22Rv1 (cell line): ENCODE measurements around the gene THAP11.

ENCODE experiments used
- H3K27ac ChIP-seq: fragments of 450-650 bp; 2 replicates; pipeline ENCODE4 v1.5.1; 2017
- ZFX ChIP-seq: fragments of 450-650 bp; IDR thresholded peaks from 2 replicates; pipeline ENCODE4 v1.6.1; 2017; ENCODE audit warnings: antibody characterized with exemption, borderline replicate concordance
- TF ChIP-seq, protein P1 (sequence below): fragments of 450-650 bp; IDR thresholded peaks from 2 replicates; pipeline ENCODE4 v1.5.1; 2017; ENCODE audit warnings: mild to moderate bottlenecking

Gene THAP11

DNA sequence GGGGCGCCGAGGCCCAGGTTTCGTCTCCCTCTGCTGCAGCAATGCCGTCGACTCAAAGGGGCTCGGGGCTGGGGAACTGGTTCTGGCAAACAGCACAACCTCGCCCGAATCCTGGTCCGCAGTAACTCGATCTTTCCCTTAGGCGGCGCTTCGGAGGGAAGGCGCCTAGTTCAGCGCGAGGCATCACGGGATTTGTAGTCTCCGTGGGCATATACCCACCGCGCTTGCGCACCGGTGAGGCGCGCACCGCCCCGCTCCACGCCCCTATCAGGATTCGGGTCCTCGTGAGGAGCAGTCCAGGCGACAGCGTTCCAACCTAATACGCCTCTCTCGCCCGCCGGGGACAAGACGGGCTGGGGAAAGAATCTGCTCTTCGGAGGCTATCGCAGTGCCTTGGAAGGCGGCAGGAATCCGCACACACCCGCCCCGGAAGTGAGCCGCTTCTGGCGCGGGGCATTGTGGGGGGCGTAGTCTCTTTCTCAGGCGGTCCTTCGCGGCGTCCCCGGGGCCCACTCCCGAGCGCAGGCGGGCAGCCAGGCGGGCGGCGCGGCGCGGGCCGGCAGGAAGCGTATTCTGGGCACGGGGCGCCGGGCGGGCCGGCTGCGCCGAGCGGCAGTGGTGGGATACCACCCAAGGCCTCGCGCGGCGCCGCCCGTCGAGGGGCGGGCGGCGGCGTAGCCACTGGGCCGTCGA lies at the start of gene THAP11:
Gene THAP11 (plus strand): TSS at position 505 of the 693 bp plus-strand sequence. CDS start 235 bp downstream, outside the sequence.
- peak within 1 kb of the TSS; percentile 97 for H3K27ac ChIP-seq
- TF ChIP-seq ZFX, result no peak
- TF ChIP-seq, protein P1, sequence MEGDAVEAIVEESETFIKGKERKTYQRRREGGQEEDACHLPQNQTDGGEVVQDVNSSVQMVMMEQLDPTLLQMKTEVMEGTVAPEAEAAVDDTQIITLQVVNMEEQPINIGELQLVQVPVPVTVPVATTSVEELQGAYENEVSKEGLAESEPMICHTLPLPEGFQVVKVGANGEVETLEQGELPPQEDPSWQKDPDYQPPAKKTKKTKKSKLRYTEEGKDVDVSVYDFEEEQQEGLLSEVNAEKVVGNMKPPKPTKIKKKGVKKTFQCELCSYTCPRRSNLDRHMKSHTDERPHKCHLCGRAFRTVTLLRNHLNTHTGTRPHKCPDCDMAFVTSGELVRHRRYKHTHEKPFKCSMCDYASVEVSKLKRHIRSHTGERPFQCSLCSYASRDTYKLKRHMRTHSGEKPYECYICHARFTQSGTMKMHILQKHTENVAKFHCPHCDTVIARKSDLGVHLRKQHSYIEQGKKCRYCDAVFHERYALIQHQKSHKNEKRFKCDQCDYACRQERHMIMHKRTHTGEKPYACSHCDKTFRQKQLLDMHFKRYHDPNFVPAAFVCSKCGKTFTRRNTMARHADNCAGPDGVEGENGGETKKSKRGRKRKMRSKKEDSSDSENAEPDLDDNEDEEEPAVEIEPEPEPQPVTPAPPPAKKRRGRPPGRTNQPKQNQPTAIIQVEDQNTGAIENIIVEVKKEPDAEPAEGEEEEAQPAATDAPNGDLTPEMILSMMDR, result peak; percentile 91

- no peak for TF ChIP-seq ZFX
- no peak overlapping the region for H3K27ac ChIP-seq
Measured at GRCh38 chr16:67796099-67796718, 45.9 kb upstream of the THAP11 start.

DNA sequence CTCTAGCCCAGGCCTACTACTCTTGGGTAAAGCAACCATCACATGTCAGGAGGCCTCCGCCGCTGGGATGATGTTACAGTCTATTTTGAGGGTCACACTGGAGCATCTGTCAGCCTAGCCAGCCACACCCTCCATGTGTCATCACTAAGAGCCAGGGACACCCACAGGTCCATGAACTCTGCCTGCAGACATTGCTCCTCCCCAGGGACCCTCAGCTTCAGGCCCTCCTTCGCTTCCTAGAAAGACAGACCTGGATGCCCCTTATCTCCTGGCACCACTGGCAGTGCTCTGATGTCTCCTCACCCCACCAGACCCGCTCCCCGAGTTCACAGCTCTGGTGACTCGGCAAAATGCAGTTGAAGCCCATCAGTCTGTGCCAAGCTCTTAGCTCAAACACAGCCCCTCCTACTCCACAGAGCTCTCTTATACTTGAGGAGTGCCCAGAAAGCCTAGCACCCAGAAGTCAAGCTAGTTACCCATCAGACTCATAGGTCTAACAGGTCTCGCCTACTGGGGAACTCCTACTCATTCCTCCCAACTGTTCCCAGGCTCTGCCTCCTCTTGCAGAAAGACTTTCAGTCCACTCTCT lies 41.7 kb upstream of the THAP11 start:
- no peak for TF ChIP-seq ZFX
- TF ChIP-seq, protein P1, result no peak
- no peak overlapping the region for H3K27ac ChIP-seq

DNA sequence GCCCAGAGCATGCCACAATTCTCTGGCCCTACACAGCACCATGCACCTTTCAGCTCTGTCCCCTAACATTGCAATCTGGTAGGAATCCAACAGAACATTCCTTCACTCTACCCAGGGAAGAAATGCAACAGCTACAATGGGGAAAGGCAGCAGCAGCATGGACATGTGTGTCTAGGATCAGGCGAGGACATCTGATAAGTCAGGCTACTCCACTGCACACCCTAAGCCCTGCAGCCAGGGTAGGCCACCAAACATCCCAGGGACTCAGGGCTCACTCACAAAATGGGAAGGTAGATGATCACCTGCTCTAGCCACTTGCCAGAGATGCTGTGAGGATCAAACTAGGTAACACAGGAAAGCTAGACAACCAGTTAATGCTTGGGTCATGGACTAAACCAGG lies 40.9 kb upstream of the THAP11 start:
- no peak for TF ChIP-seq ZFX
- TF ChIP-seq, protein P1, result no peak
- H3K27ac ChIP-seq, result no peak overlapping the region

GRCh38 chr16:67801883-67802282 lies 40.2 kb upstream of the THAP11 start:
- no peak for TF ChIP-seq ZFX
- TF ChIP-seq, protein P1, result no peak
- no peak overlapping the region for H3K27ac ChIP-seq

GRCh38 chr16:67803894-67804293 lies 38.2 kb upstream of the THAP11 start:
- TF ChIP-seq, protein P1, result no peak
- no peak for TF ChIP-seq ZFX
- no peak overlapping the region for H3K27ac ChIP-seq

DNA sequence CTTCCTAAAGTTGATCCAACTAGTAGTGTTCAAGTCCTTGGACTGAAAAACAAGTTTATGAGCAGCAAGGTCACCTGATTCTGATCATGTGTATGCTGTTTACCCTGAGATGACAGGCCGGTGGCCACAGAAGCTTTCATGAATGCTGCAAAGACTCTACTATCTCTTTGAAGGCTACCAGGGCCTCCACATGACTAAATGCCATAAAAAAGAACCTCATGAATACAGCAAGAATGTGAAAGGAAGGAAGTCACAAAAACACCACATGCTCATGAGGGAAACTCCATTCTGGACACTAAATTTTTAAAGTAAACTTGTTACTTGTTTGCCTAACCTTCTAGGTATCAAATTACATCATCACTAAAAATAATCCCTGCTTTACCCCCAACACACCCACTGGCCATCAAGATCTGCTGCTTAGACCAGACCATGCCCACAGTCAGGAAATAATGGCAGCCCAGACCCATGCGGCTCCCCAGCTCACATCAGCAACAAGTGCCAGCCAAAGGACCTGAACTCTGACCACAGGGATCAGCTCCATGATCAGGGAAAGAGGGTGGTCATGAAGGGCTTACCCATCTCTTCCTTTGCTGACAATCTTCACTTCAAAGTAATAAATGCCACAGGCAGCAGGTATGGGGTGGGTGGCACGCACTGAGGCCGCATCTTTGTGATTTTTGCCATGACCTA lies 37.1 kb upstream of the THAP11 start:
- H3K27ac ChIP-seq, result peak overlapping the region; percentile 71
- no peak for TF ChIP-seq ZFX
- TF ChIP-seq, protein P1, result no peak
